HL-60 (cell line): Measurements from ENCODE around the gene SLC37A3.

Source experiments
- DNase-seq, 2 experiments: peaks; one replicate each; pipeline ENCODE4 v3.0.0-alpha.2; 2010 to 2020; ENCODE audit warnings: low read depth in 1 of 2, low spot score in 1 of 2
- H3K27ac ChIP-seq: fragments of 250-450 bp; sonication (Bioruptor Pico); replicated peaks from 2 replicates; pipeline ENCODE4 v1.5.1; 2020; ENCODE audit warnings: mild to moderate bottlenecking, moderate library complexity
- H3K27me3 ChIP-seq: fragments of 250-450 bp; sonication (Bioruptor Pico); 2 replicates; pipeline ENCODE4 v1.5.1; 2021; ENCODE audit warnings: mild to moderate bottlenecking, moderate library complexity; ENCODE audit not compliant: insufficient read depth, poor library complexity, severe bottlenecking
- H3K4me3 ChIP-seq: replicated peaks from 2 replicates; pipeline ENCODE4 v1.5.1; 2011; ENCODE audit warnings: mild to moderate bottlenecking, control low read depth, low read length; ENCODE audit not compliant: insufficient read depth
- GABPA ChIP-seq: IDR thresholded peaks from 2 replicates; pipeline ENCODE4 v1.6.1; 2012; ENCODE audit warnings: low read depth
- POLR2AphosphoS5 ChIP-seq: IDR thresholded peaks from 2 replicates; pipeline ENCODE4 v1.6.1; 2012; ENCODE audit warnings: low read depth
- REST ChIP-seq: IDR thresholded peaks from 2 replicates; pipeline ENCODE4 v1.6.1; 2012; ENCODE audit warnings: low read depth; ENCODE audit not compliant: insufficient replicate concordance
- SPI1 ChIP-seq: IDR thresholded peaks from 2 replicates; pipeline ENCODE4 v1.6.1; 2012; ENCODE audit warnings: low read depth, mild to moderate bottlenecking, borderline replicate concordance
- TF ChIP-seq, protein P1 (sequence below): IDR thresholded peaks from one replicate; pipeline ENCODE4 v1.5.1; 2011; ENCODE audit warnings: low read length, control low read depth, inconsistent platforms; ENCODE audit not compliant: insufficient read depth

The SLC37A3 gene

GRCh38 chr7:140308060-140308459 lies 90.3 kb downstream of the SLC37A3 start:
- DNase-seq, result no peak
- peaks cover 2% of the 10 kb centered on the region for H3K27me3 ChIP-seq

DNA sequence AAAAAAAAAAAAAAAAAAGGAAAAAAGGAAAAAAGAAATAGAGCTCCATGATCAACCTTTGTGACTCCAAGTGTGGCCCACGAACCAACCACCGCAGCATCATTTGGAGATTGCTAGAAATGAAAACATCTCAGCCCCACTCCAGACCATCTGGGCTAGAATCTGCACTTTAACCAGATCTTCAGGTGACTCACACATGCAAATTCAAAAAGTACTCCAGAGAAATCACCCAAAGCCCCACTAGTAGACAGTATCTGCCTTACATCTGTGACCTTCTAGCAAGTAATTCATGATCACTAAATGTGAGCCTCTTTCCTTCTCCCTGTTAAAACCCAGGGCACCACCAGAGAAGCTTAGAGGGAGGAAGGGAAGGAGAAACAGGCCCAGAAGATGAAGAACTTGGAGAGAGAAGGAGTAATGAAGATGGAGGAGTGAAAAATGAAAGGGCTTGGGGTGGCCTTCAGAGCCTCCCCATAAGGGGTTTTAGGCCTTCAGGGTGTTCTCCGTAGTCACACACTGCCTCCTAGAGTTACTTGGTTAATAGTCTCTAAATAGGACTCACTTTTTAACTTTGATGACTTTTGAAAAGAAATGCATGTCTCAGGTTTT lies 94.0 kb downstream of the SLC37A3 start:
- TF ChIP-seq POLR2AphosphoS5 (no peak), SPI1 (no peak), GABPA (no peak), REST (no peak)
- TF ChIP-seq, protein P1, sequence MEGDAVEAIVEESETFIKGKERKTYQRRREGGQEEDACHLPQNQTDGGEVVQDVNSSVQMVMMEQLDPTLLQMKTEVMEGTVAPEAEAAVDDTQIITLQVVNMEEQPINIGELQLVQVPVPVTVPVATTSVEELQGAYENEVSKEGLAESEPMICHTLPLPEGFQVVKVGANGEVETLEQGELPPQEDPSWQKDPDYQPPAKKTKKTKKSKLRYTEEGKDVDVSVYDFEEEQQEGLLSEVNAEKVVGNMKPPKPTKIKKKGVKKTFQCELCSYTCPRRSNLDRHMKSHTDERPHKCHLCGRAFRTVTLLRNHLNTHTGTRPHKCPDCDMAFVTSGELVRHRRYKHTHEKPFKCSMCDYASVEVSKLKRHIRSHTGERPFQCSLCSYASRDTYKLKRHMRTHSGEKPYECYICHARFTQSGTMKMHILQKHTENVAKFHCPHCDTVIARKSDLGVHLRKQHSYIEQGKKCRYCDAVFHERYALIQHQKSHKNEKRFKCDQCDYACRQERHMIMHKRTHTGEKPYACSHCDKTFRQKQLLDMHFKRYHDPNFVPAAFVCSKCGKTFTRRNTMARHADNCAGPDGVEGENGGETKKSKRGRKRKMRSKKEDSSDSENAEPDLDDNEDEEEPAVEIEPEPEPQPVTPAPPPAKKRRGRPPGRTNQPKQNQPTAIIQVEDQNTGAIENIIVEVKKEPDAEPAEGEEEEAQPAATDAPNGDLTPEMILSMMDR, result no peak
- Histone ChIP-seq H3K27ac (no peak overlapping the region), H3K4me3 (no peak overlapping the region), H3K27me3 (peaks cover 4% of the 10 kb centered on the region)
- DNase-seq, result peak in 1 of 2 experiments; percentile 5

More at GRCh38 chr7:140308060-140308459, 90.3 kb downstream of the SLC37A3 start:
- Histone ChIP-seq H3K27ac (no peak overlapping the region), H3K4me3 (no peak overlapping the region)
- TF ChIP-seq SPI1, result no peak
- TF ChIP-seq, protein P1, result no peak
- no peak for TF ChIP-seq GABPA
- no peak for TF ChIP-seq REST
- TF ChIP-seq POLR2AphosphoS5, result no peak

DNA sequence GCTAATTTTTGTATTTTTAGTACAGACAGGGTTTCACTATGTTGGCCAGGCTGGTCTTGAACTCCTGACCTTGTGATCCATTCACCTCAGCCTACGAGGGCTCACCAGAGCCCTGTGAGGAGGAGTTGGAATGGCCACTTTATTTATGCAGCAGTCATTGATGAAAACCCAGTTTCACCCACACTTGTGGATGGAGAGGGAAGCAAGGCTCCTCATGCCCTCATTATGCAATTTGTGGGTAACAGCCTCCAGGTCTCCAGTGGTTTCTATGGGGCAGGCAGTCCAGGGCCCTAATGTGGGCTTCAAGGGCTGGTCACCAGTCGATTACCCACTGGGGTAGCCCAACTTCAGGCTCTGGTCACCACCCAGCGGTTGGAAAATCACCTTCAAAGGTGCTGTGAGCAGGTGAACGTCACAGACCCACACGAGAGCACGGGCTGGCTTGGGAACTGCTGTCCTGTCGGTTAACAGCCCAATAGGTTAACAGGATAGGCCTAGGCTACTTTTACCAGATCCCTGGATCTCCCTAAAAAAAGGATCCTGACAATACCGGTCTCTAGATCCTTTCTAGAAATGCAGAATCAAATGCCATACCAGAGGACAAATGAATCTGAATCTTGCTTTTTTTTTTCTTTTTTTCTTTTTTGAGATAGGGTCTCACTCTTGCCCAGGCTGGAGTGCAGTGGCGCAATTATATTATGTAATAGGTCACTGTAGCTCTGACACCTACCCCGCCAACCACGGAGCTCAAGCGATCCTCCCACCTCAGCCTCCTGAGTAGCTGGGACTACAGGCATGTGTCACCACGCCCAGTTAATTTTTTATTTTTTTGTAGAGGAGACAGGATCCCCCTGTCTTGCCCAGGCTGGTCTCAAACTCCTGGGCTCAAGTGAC lies 97.8 kb downstream of the SLC37A3 start:
- TF ChIP-seq, protein P1, result no peak
- no peak for TF ChIP-seq GABPA
- TF ChIP-seq POLR2AphosphoS5, result no peak
- TF ChIP-seq SPI1, result no peak
- TF ChIP-seq REST, result no peak
- Histone ChIP-seq H3K27me3 (peaks cover 2% of the 10 kb centered on the region), H3K4me3 (no peak overlapping the region), H3K27ac (no peak overlapping the region)
- DNase-seq, result peak in 1 of 2 experiments; percentile 20
